ENCODE results near the gene BATF. TPM values are rescaled to one million over a fixed set of nuclear protein-coding genes. Genes with fewer than 3 reads are reported as not detected.

The BATF gene
- total RNA-seq, 2 experiments from 2014 or later: 0.98 to 1.5 TPM

- intact Hi-C loops (cut with micrococcal nuclease; ENCODE audit: unreplicated experiment): no loop called here
- no peaks in the 10 kb centered on the region for H3K9me3 ChIP-seq (ENCODE audit: low read length)
- H3K27ac ChIP-seq (ENCODE audit: low read depth, low read length, poor library complexity, severe bottlenecking): no peak overlapping the region
- CTCF ChIA-PET (ENCODE audit: unreplicated experiment): no interaction called here
- H3K36me3 ChIP-seq (ENCODE audit: insufficient read depth, low read length): no peaks in the 10 kb centered on the region
- no peak for DNase-seq (ENCODE audit: low spot score)
- BruUV-seq (replicated peaks): no TSS peak
- TF ChIP-seq, protein P1, sequence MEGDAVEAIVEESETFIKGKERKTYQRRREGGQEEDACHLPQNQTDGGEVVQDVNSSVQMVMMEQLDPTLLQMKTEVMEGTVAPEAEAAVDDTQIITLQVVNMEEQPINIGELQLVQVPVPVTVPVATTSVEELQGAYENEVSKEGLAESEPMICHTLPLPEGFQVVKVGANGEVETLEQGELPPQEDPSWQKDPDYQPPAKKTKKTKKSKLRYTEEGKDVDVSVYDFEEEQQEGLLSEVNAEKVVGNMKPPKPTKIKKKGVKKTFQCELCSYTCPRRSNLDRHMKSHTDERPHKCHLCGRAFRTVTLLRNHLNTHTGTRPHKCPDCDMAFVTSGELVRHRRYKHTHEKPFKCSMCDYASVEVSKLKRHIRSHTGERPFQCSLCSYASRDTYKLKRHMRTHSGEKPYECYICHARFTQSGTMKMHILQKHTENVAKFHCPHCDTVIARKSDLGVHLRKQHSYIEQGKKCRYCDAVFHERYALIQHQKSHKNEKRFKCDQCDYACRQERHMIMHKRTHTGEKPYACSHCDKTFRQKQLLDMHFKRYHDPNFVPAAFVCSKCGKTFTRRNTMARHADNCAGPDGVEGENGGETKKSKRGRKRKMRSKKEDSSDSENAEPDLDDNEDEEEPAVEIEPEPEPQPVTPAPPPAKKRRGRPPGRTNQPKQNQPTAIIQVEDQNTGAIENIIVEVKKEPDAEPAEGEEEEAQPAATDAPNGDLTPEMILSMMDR (conservative IDR thresholded peaks at IDR 0.05; ENCODE audit: low read length): no peak
- no peak for TF ChIP-seq EZH2phosphoT487 (IDR thresholded peaks at IDR 0.05; ENCODE audit: borderline replicate concordance, low read depth, low read length)
- POLR2A ChIA-PET: interaction anchor here (0.6 to 0.9 kb wide), 2 partner anchors 60 to 377 kb away, joined by 3 to 4 read pairs; no protein-coding TSS in a partner anchor
- H4K20me1 ChIP-seq (ENCODE audit: insufficient read depth, low read length): no peaks in the 10 kb centered on the region
- peaks cover 12% of the 10 kb centered on the region for H3K4me1 ChIP-seq (ENCODE audit: insufficient read depth, low read length, poor library complexity, severe bottlenecking)
- H3K9me2 ChIP-seq (ENCODE audit: insufficient read depth, low read length): no peaks in the 10 kb centered on the region
- no peak overlapping the region for H2AFZ ChIP-seq (ENCODE audit: low read length)
- no peaks in the 10 kb centered on the region for H3K79me2 ChIP-seq (ENCODE audit: insufficient read depth, low read depth, low read length)
- no peak overlapping the region for H3K4me2 ChIP-seq (ENCODE audit: low read length)
- H3K4me3 ChIP-seq (ENCODE audit: low read depth, low read length, poor library complexity, severe bottlenecking): no peak overlapping the region
Observed at GRCh38 chr14:75497191-75497590, 25.1 kb upstream of the BATF start.

DNA sequence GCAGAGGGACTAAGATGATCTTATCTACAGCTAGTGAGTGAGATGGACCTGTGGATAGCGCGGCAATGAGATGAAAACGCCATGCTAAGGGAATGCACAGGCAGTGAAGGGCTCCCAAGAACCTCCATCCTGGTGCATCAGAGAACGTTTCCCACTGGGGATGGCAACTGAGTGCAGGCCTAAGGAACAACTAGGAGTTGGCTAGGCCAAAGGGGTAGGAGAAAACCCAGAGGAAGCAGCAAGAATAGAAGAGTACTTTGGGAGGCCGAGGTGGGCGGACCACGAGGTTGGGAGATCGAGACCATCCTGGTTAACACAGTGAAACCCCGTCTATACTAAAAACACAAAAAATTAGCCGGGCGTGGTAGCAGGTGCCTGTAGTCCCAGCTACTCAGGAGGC is 24.6 kb upstream of the BATF start:
- no peaks in the 10 kb centered on the region for H4K20me1 ChIP-seq (ENCODE audit: insufficient read depth, low read length)
- DNase-seq (ENCODE audit: low spot score): no peak
- H3K79me2 ChIP-seq (ENCODE audit: insufficient read depth, low read depth, low read length): no peaks in the 10 kb centered on the region
- H3K9me3 ChIP-seq (ENCODE audit: low read length): no peaks in the 10 kb centered on the region
- H3K4me1 ChIP-seq (ENCODE audit: insufficient read depth, low read length, poor library complexity, severe bottlenecking): peaks cover 12% of the 10 kb centered on the region
- no peaks in the 10 kb centered on the region for H3K36me3 ChIP-seq (ENCODE audit: insufficient read depth, low read length)
- no peak for TF ChIP-seq EZH2phosphoT487 (IDR thresholded peaks at IDR 0.05; ENCODE audit: borderline replicate concordance, low read depth, low read length)
- TF ChIP-seq, protein P1 (conservative IDR thresholded peaks at IDR 0.05; ENCODE audit: low read length): no peak
- no peak overlapping the region for H3K27ac ChIP-seq (ENCODE audit: low read depth, low read length, poor library complexity, severe bottlenecking)
- H2AFZ ChIP-seq (ENCODE audit: low read length): no peak overlapping the region
- ChIA-PET CTCF (ENCODE audit: unreplicated experiment) (no interaction called here), POLR2A (no interaction called here)
- no TSS peak for BruUV-seq (replicated peaks)
- H3K9me2 ChIP-seq (ENCODE audit: insufficient read depth, low read length): no peaks in the 10 kb centered on the region
- H3K4me2 ChIP-seq (ENCODE audit: low read length): no peak overlapping the region
- intact Hi-C loops (cut with micrococcal nuclease; ENCODE audit: unreplicated experiment): no loop called here
- H3K4me3 ChIP-seq (ENCODE audit: low read depth, low read length, poor library complexity, severe bottlenecking): no peak overlapping the region

- no TSS peak for BruUV-seq (replicated peaks)
- POLR2A ChIA-PET: interaction anchor here (0.5 to 1.1 kb wide), 4 partner anchors 27 to 316 kb away, joined by 3 to 5 read pairs (median 4); no protein-coding TSS in a partner anchor
- intact Hi-C loops (cut with micrococcal nuclease; ENCODE audit: unreplicated experiment): no loop called here
- H3K9me2 ChIP-seq (ENCODE audit: insufficient read depth, low read length): no peaks in the 10 kb centered on the region
- no peak for DNase-seq (ENCODE audit: low spot score)
- no peaks in the 10 kb centered on the region for H4K20me1 ChIP-seq (ENCODE audit: insufficient read depth, low read length)
- H3K27ac ChIP-seq (ENCODE audit: low read depth, low read length, poor library complexity, severe bottlenecking): no peak overlapping the region
- H3K4me2 ChIP-seq (ENCODE audit: low read length): no peak overlapping the region
- no peaks in the 10 kb centered on the region for H3K9me3 ChIP-seq (ENCODE audit: low read length)
- H3K4me3 ChIP-seq (ENCODE audit: low read depth, low read length, poor library complexity, severe bottlenecking): no peak overlapping the region
- TF ChIP-seq, protein P1 (conservative IDR thresholded peaks at IDR 0.05; ENCODE audit: low read length): no peak
- TF ChIP-seq EZH2phosphoT487 (IDR thresholded peaks at IDR 0.05; ENCODE audit: borderline replicate concordance, low read depth, low read length): no peak
- no peaks in the 10 kb centered on the region for H3K36me3 ChIP-seq (ENCODE audit: insufficient read depth, low read length)
- no peak overlapping the region for H2AFZ ChIP-seq (ENCODE audit: low read length)
- no peaks in the 10 kb centered on the region for H3K4me1 ChIP-seq (ENCODE audit: insufficient read depth, low read length, poor library complexity, severe bottlenecking)
- CTCF ChIA-PET (ENCODE audit: unreplicated experiment): no interaction called here
- no peaks in the 10 kb centered on the region for H3K79me2 ChIP-seq (ENCODE audit: insufficient read depth, low read depth, low read length)
Observed at GRCh38 chr14:75499084-75499875, 23.0 kb upstream of the BATF start.
